Psoas muscle (tissue), 8 donors: ENCODE data around the gene CTSG. TPM values are rescaled to one million over a fixed set of nuclear protein-coding genes. Genes with fewer than 3 reads are reported as not detected.
"Not testable (repeated sequence)": the region's sequence is repeated elsewhere in the genome, so short reads cannot be mapped to it uniquely, and the experiment has no call there.

Experiments used
- ATAC-seq, 4 donors: fragments of 200-7000 bp; cut with Tn5 transposase; one replicate each; pipeline ENCODE4 v1.9.1; 2020; ENCODE audit warnings: moderate library complexity in 3 of 4, mild to moderate bottlenecking in 2 of 4
- DNase-seq, 2 donors: peaks; one replicate each; pipeline ENCODE4 v3.0.0-alpha.2; 2020
- H3K27ac ChIP-seq: fragments of 200-600 bp; one replicate; pipeline ENCODE4 v1.8.0; 2022
- H3K27me3 ChIP-seq, 3 donors: fragments of 200-600 bp in 1 of 3; one replicate each; pipeline versions ENCODE4 v1.6.1 to v1.8.0; 2013 to 2022; ENCODE audit warnings: low read length in 2 of 3, mild to moderate bottlenecking in 2 of 3, moderate library complexity in 1 of 3; ENCODE audit not compliant: insufficient read depth in 3 of 3
- H3K36me3 ChIP-seq, 2 donors: fragments of 200-600 bp in 1 of 2; one replicate each; pipeline versions ENCODE4 v1.6.1 to v1.8.0; 2013 to 2022; ENCODE audit warnings: low read depth in 1 of 2, mild to moderate bottlenecking in 1 of 2, moderate library complexity in 1 of 2; ENCODE audit not compliant: insufficient read depth in 1 of 2
- H3K4me1 ChIP-seq: fragments of 200-600 bp; one replicate; pipeline ENCODE4 v1.8.0; 2022
- H3K4me3 ChIP-seq: fragments of 200-600 bp; one replicate; pipeline ENCODE4 v1.8.0; 2022; ENCODE audit warnings: mild to moderate bottlenecking
- H3K9me3 ChIP-seq: fragments of 200-600 bp; one replicate; pipeline ENCODE4 v1.8.0; 2022
- WGBS, 3 donors: extraction: QIAGEN DNeasy Blood & Tissue Kit; methylation state at CpG; one replicate each; pipeline versions ENCODE4 v1.1.6 to v1.1.7; 2013; 5-methylcytosine and 5-hydroxymethylcytosine counted together
- intact Hi-C, 2 donors: fragments of 100-400 bp; cut with DNase I; formaldehyde crosslinking; loops; one replicate each; pipeline versions ENCODE4 v1.11.0 to v1.14.2; 2022
- polyA plus RNA-seq, 3 donors: library from polyadenylated mRNA; stranded (reverse); fragments of 200-250 nt; gene quantifications; one replicate each; pipeline ENCODE4 v1.2.3, GENCODE V29; 2013
- total RNA-seq, 4 donors: library from RNA; stranded (reverse); fragmentation: NEBNext Ultra II Directional in 2 of 4; extraction: Animal tissue kit (Norgen Biotek cat#: 25700) in 2 of 4; gene quantifications; one replicate each; pipeline versions ENCODE4 v1.2.1 to v1.2.4, GENCODE V29; 2021 to 2023
- TF ChIP-seq, protein P1 (sequence below): fragments of 200-600 bp; IDR thresholded peaks from one replicate; pipeline ENCODE4 v1.8.0; 2022; ENCODE audit warnings: antibody characterized with exemption
- donor health status: healthy with polysubstance abuse.
- donor health status: DM: no; HTN: no; CAD: no; lungs with moderate emphysema.
- donor health status: Bipolar disorder and iron deficiency.
- donor health status: healthy.
- donor health status: DM: yes; HTN: yes; CAD: no.
- donor health status: DM: no; HTN: no; CAD: no.
- donor health status: DM: no; HTN: no; CAD: no.
- donor health status: DM: yes; HTN: yes; CAD: no.

CTSG gene
- total and polyA plus RNA-seq, 7 donors = 0.13 to 2.4 (median 0.82) TPM

DNA sequence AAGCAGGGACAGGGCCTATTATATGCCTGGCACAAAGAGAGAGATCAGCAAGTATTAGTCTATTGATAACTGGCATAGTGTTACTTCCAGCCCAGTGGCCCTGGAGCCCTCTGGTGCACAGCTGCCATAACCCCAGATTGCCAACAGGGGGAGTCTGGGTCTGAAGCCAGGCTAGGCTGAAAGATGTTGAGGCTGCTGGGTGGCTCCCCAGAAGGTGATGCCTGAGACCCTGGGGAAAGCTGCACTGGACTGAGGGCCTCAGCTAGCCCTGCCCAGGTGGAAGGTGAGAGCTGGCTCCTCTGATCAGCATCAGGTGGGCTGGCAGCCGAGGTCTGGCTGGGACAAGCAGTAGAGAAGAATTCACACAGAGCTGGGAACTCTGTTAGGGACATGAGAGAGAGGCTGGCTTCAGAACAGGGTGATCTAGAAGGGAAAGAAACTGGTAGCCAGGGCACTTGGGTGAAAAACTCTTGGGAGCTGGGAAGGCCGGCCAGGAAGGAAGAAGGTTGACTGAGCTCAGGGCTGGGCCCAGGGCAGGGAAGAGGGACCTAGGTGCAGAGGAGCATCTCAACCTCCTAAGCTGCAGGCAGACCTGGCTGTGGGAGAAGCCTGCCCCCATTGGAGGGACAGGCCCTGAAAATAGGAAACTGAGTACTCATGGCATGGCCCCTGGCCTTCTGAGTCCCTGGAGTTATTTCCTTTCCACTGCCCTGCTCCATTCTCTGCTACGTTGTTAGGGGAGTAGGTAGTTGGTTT, 29.6 kb upstream of the CTSG start:
- Histone ChIP-seq H3K36me3 (no peaks in the 10 kb centered on the region), H3K9me3 (no peaks in the 10 kb centered on the region), H3K4me1 (no peaks in the 10 kb centered on the region), H3K4me3 (no peak overlapping the region), H3K27me3 (no peaks in the 10 kb centered on the region), H3K27ac (no peak overlapping the region)
- DNase-seq (no peak), ATAC-seq (no peak)
- TF ChIP-seq, protein P1, sequence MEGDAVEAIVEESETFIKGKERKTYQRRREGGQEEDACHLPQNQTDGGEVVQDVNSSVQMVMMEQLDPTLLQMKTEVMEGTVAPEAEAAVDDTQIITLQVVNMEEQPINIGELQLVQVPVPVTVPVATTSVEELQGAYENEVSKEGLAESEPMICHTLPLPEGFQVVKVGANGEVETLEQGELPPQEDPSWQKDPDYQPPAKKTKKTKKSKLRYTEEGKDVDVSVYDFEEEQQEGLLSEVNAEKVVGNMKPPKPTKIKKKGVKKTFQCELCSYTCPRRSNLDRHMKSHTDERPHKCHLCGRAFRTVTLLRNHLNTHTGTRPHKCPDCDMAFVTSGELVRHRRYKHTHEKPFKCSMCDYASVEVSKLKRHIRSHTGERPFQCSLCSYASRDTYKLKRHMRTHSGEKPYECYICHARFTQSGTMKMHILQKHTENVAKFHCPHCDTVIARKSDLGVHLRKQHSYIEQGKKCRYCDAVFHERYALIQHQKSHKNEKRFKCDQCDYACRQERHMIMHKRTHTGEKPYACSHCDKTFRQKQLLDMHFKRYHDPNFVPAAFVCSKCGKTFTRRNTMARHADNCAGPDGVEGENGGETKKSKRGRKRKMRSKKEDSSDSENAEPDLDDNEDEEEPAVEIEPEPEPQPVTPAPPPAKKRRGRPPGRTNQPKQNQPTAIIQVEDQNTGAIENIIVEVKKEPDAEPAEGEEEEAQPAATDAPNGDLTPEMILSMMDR = peak; percentile 36
- 51 to 63% (median 56%) methylated on average over 3 of the region's 3 CpGs for WGBS, 3 donors
- intact Hi-C loops = no loop called here

DNA sequence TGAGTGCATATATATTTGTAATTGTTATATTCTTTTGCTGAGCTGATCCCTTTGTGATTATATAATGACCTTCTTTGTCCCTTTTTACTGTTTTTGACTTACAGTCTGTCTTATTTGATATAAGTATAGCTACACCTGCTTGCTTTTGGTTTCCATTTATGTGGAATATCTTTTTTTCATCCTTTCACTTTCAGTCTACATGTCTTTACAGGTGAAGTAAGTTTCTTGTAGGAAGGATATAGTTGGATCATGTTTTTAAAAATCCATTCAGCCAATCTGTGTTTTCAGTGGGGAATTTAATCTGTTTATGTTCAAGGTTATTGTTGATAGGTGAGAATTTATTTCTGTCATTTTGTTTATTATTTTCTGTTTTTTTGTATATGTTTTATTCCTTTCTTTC, 21.4 kb upstream of the CTSG start:
- Histone ChIP-seq H3K4me3 (no peak overlapping the region), H3K27me3 (no peaks in the 10 kb centered on the region), H3K9me3 (peaks cover 3% of the 10 kb centered on the region), H3K36me3 (no peaks in the 10 kb centered on the region), H3K4me1 (no peaks in the 10 kb centered on the region), H3K27ac (no peak overlapping the region)
- intact Hi-C loops = no loop called here
- DNase-seq (no peak), ATAC-seq (no peak)
- TF ChIP-seq, protein P1 = no peak

DNA sequence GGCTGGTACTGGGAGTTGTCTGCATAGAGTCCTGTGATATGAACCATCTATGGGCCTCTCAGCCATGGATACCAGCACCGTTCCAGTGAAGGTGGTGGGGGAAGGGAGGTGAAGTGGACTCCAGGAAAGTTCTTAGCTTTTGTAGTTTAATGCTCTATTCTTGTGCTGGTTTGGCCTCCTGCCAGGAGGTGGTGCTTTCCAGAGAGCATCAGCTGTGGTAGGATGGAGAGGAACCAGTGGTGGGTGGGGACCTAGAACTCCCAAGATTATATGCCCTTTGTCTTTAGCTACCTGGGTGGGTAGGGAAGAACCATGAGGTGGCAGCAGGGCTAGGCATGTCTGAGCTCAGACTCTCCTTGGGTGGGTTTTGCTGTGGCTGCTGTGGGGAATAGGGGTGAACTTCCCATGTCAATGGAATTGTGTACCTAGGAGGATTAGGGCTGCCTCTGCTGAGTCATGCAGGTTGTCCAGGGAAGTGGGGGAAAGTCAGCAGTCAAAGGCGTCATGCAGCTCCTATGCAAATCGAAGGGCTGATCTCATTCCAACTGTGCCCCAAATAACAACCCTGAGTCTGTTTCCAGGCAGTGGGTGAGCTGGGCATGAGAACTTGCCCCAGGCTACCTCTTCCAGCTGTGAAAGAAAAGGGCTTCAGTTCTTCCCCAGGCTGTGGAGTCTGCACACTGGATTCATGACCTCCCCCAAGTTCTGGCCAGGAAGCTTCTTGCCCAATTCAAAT, 19.2 kb upstream of the CTSG start:
- no peaks in the 10 kb centered on the region for H3K36me3 ChIP-seq
- H3K27me3 ChIP-seq = no peaks in the 10 kb centered on the region
- H3K27ac ChIP-seq = no peak overlapping the region
- no peaks in the 10 kb centered on the region for H3K4me1 ChIP-seq
- 68 to 79% (median 73%) methylated on average over 3 of the region's 3 CpGs for WGBS, 3 donors
- no peak for ATAC-seq
- peaks cover 3% of the 10 kb centered on the region for H3K9me3 ChIP-seq
- no peak overlapping the region for H3K4me3 ChIP-seq
- DNase-seq = no peak
- intact Hi-C loops = no loop called here
- TF ChIP-seq, protein P1 = no peak

DNA sequence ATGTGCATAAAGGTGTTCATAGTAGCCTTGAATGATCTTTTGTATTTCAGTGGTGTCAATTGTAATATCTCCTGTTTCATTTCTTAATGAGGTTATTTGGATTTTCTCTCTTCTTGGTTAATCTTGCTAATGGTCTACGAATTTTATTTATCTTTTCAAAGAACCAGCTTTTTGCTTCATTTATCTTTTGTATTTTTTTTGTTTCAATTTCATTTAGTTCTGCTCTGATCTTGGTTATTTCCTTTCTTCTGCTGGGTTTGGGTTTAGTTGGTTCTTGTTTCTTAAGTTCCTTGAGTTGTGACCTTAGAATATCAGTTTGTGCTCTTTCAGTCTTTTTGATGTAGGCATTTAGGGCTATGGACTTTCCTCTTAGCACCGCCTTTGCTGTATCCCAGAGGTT, 15.0 kb upstream of the CTSG start:
- DNase-seq, H3K27ac ChIP-seq, H3K4me1 ChIP-seq, H3K36me3 ChIP-seq, H3K9me3 ChIP-seq, ATAC-seq, H3K27me3 ChIP-seq, intact Hi-C loops, H3K4me3 ChIP-seq: not testable (repeated sequence)
- 70 to 74% (median 71%) methylated on average over 2 of the region's 2 CpGs for WGBS, 3 donors

DNA sequence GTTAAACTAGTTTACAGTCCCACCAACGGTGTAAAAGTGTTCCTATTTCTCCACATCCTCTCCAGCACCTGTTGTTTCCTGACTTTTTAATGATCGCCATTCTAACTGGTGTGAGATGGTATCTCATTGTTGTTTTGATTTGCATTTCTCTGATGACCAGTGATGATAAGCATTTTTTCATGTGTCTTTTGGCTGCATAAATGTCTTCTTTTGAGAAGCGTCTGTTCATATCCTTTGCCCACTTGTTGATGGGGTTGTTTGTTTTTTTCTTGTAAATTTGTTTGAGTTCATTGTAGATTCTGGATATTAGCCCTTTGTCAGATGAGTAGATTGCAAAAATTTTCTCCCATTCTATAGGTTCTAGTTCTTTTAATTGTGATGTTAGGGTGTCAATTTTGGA, 8.4 kb upstream of the CTSG start:
- intact Hi-C loops, H3K27ac ChIP-seq, H3K4me3 ChIP-seq, DNase-seq, H3K4me1 ChIP-seq, H3K9me3 ChIP-seq, ATAC-seq, H3K27me3 ChIP-seq, H3K36me3 ChIP-seq: not testable (repeated sequence)
- 60 to 72% (median 71%) methylated on average over 2 to 3 of the region's 3 CpGs for WGBS, 3 donors
